Measurements from ENCODE around the gene DDX43. TPM values are rescaled to one million over a fixed set of nuclear protein-coding genes. Genes with fewer than 3 reads are reported as not detected.
"Not testable (repeated sequence)": the region's sequence is repeated elsewhere in the genome, so short reads cannot be mapped to it uniquely, and the experiment has no call there.

DDX43 gene
- polyA plus RNA-seq, 1 donor, result 1.2 TPM

GRCh38 chr6:73389854-73390253 is 4.8 kb upstream of the DDX43 start:
- no peak for DNase-seq

GRCh38 chr6:73391675-73392074 is 3.0 kb upstream of the DDX43 start:
- DNase-seq, result no peak

GRCh38 chr6:73392188-73392587 is 2.4 kb upstream of the DDX43 start:
- DNase-seq, result not testable (repeated sequence)

DNA sequence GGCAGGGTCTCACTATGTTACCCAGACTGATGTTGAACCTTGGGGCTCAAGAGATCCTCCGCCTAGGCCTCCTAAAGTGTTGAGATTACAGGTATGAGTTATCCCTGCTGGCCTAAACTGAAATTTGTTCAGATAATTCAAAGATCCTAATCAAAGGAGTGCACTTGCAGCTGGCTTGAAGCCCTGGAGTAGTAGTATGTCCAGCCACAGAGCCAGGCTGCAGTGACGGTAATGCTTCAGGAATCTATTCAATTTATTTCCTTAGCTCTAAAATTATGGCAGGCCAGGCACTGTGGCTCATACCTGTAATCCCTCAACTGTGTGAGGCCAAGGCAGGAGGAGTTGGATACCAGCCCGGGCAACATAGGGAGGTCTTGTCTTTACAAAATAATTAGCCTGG is 1.4 kb upstream of the DDX43 start:
- no peak for DNase-seq

DNA sequence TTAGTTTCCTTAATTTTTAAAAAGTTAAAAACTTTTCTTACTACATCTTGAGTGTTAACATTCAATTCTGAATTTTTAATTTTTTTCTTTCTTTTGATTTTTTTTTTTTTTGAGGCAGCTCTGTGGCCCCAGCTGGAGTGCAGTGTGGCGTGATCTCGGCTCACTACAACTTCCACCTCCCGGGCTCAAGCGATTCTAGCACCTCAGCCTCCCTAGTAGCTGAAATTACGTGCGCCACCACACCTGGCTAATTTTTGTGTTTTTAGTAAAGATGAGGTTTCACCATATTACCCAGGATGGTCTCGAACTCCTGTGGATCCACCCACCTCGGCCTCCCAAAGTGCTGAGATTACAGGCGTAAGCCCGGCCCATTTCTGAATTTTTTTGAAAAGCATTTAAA is 1.2 kb downstream of the DDX43 start:
- no peak for DNase-seq

DNA sequence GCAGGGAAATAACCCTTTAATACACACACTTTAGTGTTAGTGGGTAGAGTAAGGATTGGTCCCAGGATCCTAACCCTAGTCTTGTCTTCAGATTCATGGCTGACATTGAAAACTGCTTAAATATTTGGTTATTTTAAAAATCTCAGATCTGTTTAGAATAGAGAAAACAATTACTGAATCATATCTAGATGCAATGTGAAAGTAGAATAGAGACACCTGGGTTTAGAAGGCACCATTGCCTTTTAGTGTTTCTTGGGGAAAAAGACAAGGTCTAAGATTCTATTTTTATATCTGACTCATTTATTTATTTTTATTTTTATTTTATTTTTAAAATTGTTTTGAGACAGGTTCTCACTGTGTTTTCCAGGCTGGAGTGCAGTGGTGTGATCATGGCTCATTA is 6.0 kb downstream of the DDX43 start:
- no peak for DNase-seq

DNA sequence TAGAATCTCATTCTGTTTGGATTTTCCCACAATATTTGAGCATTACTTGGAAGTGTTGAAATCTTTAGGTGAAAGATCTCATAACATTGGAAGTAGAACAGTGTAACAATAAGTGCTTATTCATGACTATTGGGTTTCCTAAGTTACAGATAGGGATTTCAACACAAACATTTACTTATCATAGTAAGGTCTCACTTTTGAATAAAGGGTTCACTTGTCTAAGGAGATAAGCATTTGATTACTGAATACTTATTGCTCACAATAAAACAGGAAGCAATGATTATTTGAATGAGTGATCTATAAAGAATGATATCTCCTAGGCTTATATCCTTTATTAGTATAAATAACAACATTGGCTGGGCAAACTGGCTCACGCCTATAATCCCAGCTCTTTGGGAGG is 14.8 kb downstream of the DDX43 start:
- no peak for DNase-seq

GRCh38 chr6:73413102-73413501 is 18.5 kb downstream of the DDX43 start:
- DNase-seq, result no peak

DNA sequence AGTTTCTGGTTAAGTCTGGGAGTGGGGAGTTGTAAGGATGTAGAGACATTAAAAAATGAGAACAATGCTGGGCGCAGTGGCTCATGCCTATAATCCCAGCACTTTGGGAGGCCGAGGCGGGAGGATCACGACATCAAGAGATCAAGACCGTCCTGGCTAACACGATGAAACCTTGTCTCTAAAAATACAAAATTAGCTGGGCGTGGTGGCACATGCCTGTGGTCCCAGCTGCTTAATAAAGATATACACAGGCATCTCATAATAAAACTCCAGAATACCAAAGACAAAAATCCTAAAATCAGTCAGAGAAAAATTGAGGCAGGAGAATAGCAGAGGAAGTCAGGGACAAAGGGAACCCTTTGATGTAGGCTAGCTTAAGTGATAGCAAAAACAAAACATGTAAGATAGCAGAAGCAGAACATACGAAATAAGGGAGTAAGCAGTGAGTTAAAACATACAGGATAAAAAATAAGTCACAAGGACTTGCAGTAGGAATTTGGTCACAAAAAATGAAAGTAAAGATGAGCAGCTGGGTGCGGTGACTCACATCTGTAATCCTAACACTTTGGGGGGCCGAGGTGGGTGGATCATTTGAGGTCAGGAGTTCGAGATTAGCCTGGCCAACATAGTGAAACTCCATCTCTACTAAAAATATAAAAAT is 23.6 kb downstream of the DDX43 start:
- DNase-seq, result no peak

GRCh38 chr6:73421534-73421933 is 26.9 kb downstream of the DDX43 start:
- no peak for DNase-seq

GRCh38 chr6:73435236-73435635 is 40.6 kb downstream of the DDX43 start:
- no peak for DNase-seq

- DNase-seq, result no peak
Observed at GRCh38 chr6:73443555-73443954, 48.9 kb downstream of the DDX43 start.

GRCh38 chr6:73451223-73452106 is 56.8 kb downstream of the DDX43 start:
- peak; percentile 66 for DNase-seq

GRCh38 chr6:73452107-73452461 is 57.5 kb downstream of the DDX43 start, which contains the start of gene CGAS:
Gene CGAS (minus strand): TSS chr6:73452297. CDS start chr6:73452181, 116 bp downstream.
- peak; percentile 85 for DNase-seq

- DNase-seq, result no peak
Observed at GRCh38 chr6:73455865-73456629, 61.4 kb downstream of the DDX43 start.

GRCh38 chr6:73459474-73459873 is 64.8 kb downstream of the DDX43 start:
- not testable (repeated sequence) for DNase-seq

- no peak for DNase-seq
Observed at GRCh38 chr6:73460056-73460455, 65.4 kb downstream of the DDX43 start.

- peak; percentile 91 for DNase-seq
Observed at GRCh38 chr6:73461537-73462350, 67.1 kb downstream of the DDX43 start, which contains the start of gene MTO1. Gene MTO1 (plus strand): TSS chr6:73461737. CDS start chr6:73461855, 118 bp downstream.

All from hindlimb muscle (tissue), 1 donor.